Hepatocyte (in vitro differentiated cells): ENCODE data around the gene NXNL2.

Source experiments
- EZH2 ChIP-seq: fragments of 200-600 bp; sonication (generic); IDR thresholded peaks from 2 replicates; pipeline ENCODE4 v1.6.1; 2016; ENCODE audit warnings: antibody characterized with exemption, mild to moderate bottlenecking, borderline replicate concordance
- EZH2phosphoT487 ChIP-seq: fragments of 200-600 bp; sonication (generic); IDR thresholded peaks from one replicate; pipeline ENCODE4 v1.6.1; 2018; ENCODE audit warnings: antibody characterized with exemption, mild to moderate bottlenecking, low read depth, moderate library complexity; ENCODE audit not compliant: unreplicated experiment, severe bottlenecking
- TF ChIP-seq, protein P1 (sequence below): fragments of 200-600 bp; sonication (generic); IDR thresholded peaks from 2 replicates; pipeline ENCODE4 v1.5.1; 2016; ENCODE audit warnings: antibody characterized with exemption, mild to moderate bottlenecking; ENCODE audit not compliant: poor library complexity

DNA sequence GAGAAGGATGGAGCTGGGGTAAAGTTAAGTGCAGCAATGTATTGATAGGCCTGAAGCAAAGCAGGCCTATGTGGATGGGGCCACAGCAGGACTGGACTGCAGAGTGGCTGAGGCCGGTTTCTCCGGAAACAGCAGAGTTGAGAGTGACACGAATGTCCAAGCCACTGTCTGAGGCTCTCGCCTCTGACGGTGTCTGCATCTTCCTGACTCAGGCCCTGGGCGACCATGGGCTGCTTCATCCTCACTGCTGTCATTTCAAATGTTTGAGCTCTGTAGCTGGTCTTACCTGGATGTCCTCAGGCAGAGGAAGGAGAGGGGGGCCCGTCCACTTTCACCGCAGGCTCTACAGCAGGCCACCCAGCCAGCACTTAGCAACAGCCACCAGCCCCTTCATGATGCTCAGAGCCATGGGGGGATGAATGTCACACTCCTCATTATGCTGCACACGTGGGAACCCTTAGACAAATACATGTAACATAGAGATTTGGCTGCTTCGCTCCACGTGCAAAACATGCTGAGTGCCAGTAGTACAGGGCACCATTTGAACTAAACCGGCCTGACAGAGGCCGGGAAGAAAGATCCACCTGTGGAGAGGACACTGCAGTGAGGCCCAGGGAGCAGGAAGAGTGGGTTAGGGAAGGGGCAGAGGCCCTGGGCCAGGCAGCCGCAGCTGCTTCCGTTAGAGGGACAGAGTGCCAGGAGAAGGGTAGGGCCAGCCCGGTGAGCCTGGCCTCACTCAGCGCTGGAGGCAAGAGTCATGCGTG lies 31.7 kb upstream of the NXNL2 start:
- TF ChIP-seq, protein P1, sequence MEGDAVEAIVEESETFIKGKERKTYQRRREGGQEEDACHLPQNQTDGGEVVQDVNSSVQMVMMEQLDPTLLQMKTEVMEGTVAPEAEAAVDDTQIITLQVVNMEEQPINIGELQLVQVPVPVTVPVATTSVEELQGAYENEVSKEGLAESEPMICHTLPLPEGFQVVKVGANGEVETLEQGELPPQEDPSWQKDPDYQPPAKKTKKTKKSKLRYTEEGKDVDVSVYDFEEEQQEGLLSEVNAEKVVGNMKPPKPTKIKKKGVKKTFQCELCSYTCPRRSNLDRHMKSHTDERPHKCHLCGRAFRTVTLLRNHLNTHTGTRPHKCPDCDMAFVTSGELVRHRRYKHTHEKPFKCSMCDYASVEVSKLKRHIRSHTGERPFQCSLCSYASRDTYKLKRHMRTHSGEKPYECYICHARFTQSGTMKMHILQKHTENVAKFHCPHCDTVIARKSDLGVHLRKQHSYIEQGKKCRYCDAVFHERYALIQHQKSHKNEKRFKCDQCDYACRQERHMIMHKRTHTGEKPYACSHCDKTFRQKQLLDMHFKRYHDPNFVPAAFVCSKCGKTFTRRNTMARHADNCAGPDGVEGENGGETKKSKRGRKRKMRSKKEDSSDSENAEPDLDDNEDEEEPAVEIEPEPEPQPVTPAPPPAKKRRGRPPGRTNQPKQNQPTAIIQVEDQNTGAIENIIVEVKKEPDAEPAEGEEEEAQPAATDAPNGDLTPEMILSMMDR = no peak
- no peak for TF ChIP-seq EZH2
- TF ChIP-seq EZH2phosphoT487 = no peak
